ENCODE data around the gene SEMA5A. TPM values are rescaled to one million over a fixed set of nuclear protein-coding genes. Genes with fewer than 3 reads are reported as not detected.
A peak's percentile ranks its signal among the peaks of the same experiment; 100 is the strongest.

The SEMA5A gene
- polyA plus RNA-seq, 5 donors, result 14.2 to 25.1 (median 18.4) TPM

DNA sequence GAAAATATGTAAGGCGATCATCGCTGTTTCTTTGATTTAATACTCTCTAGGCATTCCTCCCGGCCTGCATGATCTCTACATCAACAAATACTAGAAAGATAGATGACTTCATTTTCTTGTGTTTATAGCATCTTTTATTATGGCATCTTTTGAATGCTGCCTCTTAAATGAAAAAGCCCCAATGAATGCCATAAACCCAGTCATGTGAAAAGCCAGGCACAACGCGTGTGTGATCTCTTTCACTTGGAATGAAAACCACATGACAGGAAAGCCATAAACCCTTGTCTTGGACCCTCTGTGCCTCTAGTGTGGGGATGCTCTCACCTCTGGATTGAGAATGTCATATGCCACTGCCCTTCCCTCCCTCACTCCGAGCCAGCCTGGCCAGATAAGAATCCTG lies 476.2 kb downstream of the SEMA5A start:
- no peak for DNase-seq

DNA sequence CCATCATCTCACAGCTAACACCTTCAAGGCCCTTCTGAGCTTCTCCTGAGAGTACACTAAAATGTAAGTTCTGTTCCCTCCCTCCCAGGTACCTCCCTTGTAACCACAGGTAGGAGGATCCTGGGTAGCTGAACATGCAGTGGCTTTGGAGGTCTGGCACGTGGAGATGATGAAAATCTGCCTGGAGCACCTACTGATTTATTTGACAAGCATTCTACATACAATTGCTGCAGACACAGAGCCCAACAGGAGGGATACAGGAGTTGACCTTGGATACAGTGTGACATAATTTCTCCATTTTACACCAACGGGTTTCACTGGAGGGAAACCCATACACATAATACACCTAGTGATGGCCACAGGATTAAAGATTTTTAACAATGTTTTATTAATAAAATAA lies 478.7 kb downstream of the SEMA5A start:
- DNase-seq, result no peak

DNA sequence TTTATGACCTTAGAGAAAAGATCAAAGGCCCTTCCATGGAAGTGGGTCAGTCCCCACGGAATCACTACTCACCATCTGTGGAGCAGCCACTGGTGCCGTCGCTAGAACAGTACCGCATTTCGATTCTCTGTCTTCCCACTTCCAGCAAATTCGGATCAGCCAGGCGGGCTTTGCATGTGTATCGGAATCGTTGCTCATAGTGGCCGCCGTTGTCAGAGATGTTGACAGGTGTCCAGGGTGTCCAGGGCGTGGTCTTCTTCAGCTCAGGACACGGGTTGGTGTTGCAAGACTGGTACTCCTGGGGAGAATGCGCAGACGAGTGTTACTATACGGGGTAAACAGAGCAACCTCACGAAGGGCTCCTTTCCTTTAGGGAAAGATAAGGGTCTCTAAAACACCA lies 479.5 kb downstream of the SEMA5A start:
- DNase-seq, result no peak

DNA sequence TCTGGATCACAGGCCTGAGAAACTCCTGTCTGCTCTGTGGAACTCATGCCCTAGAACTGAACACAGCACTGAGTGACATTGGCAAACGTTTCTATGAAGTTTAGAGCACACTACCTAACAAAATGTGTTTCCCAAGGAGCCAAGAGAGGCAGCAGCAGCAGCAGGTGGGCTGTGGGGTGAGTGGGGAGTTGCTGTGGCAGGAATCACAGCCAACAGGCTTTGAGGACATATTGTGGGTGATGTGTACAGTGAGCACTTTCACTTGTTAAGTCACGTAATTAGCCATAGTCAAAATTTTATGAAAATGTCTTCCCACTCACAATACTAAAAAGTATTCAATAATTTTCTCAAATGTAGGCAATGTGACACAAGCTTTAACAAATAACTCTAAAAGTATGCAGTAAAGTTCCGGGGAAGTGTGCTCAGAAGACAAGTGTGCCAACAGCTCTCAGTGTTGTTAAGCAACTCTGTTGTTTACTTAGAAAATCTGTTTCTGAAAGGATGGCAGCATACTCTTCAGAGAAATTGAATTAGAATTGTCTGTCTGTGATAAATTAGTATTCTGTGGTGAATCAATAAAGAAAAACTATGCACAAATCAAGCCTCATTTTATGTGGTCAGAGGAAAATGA lies 482.1 kb downstream of the SEMA5A start:
- DNase-seq, result no peak

DNA sequence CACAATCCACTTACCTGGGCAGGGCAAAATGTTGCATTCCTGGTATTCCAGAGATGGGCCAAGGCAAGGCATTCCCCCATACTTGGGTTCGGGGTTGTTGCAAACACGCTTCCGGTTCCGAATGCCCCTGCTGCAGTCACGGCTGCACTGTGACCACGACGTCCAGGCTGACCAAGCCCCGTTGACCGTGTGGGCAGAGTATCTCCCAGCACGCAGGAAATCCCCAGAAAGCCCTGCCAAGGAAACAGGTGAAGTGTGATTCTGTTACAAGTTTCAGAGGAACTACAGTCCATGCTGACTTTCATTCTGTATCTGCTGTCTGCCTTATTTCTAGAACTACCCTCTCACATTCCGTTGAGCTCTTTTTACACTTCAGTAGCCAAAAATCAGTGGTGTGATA lies 483.0 kb downstream of the SEMA5A start:
- no peak for DNase-seq

DNA sequence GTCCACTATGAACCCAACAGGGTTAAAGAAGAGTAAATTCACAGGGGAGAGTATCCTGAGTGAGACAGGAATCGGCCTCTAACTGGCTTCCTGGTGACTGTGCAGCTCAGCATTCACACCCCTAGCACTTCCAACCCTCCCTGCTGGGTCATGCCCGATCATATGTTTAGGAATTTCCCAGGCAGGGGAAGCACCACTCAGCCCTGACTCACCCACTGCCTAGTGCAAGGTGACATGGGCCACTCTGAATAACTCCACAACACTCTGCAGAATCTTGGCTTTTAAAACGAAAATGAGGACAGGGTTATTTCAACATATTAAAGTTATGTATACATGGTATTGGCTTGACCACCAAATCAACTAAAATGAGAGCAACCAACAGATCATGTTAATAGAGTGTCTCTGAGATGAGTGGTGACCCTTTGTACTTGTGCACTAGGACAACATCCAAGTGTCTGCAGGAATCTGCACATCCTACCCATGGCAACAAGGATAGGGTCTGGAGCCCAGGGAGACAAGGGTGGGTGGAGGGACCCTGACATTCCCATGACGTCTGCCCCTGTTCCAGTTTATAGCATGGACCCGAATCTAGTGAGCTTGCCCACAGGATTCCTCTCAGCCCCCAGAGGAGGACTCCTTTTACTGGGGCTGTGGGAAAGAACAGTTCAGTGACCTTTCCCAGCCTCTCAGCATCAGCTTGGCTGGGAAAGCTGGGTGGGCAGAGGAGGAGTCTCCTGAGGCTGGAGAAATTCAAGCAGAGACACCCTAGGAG lies 485.8 kb downstream of the SEMA5A start:
- peak; percentile 86 for DNase-seq

DNA sequence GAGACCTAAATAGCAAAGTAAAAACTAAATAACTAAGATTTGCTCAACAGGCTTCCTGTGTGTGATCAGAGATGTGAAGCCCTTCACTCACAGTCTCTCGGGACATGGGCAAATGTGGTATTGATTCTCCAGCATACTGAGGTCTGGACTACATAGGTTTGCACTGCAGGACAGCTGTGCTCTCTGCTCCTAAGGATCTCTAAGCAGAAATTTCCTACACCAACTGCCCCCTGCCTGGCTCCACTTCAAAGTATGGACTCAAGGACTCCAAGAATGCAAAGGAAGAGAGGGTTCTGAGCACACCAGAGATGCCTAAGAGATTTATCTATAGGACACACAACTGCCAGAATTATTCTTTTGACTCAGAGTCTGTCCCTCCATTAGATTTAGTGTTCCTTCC lies 487.2 kb downstream of the SEMA5A start:
- no peak for DNase-seq

DNA sequence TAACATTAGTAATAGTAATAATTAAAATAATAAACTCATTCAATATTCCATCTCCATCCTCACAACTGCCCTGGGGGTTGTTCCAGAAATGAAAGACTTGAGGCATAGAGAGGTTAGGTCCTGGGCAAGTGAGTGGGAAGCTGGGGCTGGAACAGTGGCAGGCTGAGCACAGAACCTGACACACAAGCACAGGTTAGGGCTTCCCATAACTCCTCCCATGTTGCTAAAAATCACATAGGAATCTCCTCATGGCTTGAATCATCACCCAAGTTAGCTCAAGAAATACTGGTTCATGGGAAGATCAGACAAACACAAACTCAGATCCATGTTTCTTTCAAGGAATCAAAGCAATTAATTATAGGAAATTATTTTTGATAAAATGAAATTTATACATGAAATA lies 487.7 kb downstream of the SEMA5A start:
- no peak for DNase-seq

DNA sequence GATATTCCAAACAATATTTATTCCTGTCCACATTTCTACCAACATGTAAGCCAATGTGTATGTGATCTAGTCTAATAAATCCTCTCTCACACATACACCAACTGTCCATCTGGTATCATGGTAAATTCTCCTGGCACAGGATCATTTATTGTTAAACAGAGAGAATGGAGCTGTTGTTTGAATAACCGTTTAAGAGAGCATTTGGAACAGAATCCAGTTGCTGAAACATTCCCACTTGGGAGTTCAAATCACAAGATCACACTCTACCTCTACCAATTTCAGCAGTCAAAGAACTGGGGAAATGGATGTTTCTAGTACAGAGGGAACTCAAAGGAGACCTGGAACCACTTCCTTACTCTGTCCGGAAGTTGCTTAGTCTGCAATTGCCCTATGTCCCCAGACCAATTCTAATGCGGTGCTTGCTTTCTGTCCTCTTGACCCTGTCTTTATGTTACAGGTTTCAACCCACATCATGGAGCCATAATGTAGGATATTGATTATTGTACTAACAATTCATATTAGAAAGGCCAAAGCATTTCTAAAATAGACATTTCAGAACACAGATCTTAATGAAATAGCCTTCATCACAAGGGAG lies 488.4 kb downstream of the SEMA5A start:
- DNase-seq, result no peak

DNA sequence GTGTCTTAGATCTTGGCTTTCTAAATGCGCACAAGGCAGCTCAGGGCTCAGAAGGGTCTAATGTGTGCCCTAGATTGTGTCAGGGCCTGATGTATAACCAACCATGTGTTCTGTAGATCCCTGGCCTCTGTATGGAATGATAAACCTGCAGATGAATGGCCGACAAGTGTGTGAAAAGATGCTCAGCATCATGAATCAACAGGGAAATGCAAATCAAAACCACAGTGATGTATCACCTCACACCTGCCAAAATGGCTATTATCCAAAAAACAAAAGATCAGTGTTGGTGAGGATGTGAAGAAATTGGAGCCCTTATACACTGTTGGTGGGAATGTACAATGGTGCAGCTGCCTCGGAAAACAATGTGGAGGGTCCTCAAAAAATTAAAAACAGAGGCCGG lies 489.8 kb downstream of the SEMA5A start:
- DNase-seq, result no peak

DNA sequence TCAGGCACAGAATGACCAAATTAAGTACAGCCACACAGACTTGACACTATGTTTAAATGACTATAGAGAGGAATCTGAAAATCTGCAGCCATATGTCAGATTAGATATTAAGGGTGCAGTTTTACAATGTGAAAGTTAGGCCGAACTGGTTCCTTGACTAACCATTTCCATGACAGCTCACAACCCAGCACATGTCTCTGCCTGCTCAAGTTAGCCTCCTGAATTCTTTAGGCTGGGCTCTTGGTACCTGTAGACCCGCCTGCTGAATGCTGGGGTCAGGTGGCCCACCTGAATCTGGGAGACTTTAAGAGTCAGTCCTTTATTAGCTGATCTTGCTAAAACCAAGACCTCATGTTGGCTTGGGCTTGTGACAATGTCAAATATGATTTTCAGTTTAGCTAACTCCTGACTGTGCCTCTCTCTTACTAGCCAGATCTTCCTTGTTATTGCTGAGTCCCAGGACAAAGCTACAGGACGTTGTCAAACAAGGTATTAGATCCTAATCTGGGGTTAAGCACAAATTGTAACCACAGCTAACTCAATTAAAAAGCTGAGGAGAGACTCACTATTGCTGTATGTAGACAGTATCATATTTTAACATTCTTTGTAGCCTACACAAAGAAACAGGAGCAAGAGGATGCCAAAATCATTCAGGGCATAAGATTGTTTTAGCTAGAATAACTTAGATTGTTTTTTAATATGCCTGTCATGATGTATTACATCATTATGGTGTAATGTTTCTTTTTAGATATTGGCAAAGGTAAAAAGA lies 490.9 kb downstream of the SEMA5A start:
- DNase-seq, result no peak

DNA sequence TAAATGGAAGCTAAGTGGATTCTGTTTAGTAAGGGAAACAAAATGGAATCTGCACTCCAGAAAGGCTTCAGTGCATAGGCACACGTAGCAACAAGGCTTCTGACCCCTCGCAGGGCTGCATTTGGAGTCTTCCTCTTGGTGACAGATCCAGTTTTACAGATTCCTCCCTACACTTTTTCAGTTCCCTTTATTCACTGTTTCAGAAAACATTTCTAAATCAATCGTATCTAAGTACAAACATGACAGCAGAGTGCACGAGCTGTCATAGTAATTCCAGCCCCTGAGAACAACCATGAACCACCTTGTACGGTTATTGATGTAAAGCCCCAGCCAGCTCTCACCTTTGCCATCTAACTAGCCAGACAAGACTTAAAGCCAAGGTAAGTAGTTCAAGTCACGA lies 491.6 kb downstream of the SEMA5A start:
- DNase-seq, result no peak

DNA sequence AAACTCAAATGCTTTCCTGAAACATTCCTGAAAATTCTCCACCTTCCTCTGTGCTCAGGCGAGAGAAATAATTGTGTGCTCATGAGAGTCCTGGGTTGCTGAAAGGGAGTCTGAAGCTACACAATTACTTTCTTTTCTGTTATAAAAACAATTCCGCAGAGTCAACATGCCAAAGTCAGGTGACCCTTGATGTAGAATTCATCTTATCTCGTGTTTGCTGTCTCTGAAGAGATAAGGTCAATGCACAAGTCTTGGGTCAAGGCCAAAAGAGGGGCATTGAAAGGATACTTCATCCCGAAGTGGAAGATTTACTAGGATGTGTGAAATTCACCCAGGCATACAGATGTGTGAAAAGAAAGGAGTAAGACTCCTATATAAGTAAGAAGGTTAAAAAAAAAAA lies 493.5 kb downstream of the SEMA5A start:
- no peak for DNase-seq

DNA sequence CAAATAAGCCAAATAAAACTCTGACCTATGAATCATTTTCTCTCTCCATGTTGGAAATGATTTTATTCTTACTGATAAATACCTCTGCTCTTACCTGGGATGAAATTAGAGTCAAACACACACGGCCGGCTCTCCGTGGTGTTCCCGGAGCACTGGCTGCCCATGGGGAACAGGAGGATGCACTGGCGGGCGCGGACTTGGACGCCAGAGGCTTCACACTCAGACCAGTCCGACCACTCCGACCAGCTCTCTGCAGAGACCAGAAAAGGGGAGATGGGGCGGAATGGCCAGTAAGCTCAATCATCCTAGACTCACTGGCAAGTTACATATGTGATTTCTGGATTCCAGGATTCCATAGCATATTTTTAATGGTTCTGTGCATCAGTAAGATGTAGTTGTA lies 494.1 kb downstream of the SEMA5A start:
- DNase-seq, result no peak

DNA sequence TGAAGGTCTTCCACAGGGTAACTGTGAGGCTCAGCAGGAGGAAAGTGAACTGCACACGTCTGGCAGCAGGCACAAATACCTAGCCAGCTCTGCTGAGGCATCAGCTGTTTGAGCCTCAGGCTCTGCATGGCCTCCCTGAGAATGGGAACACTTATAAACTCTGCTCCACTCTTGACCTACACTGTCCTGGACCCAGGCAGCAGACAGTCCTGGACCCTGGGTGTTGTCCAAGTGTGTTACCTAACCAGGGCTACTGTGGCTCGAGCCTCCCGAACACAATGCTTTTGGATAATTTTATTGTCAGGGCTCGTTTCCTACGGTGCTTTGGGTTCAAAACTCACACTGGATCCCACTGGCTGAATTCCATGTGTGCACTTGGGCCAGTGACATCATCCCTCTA lies 497.9 kb downstream of the SEMA5A start:
- no peak for DNase-seq

DNA sequence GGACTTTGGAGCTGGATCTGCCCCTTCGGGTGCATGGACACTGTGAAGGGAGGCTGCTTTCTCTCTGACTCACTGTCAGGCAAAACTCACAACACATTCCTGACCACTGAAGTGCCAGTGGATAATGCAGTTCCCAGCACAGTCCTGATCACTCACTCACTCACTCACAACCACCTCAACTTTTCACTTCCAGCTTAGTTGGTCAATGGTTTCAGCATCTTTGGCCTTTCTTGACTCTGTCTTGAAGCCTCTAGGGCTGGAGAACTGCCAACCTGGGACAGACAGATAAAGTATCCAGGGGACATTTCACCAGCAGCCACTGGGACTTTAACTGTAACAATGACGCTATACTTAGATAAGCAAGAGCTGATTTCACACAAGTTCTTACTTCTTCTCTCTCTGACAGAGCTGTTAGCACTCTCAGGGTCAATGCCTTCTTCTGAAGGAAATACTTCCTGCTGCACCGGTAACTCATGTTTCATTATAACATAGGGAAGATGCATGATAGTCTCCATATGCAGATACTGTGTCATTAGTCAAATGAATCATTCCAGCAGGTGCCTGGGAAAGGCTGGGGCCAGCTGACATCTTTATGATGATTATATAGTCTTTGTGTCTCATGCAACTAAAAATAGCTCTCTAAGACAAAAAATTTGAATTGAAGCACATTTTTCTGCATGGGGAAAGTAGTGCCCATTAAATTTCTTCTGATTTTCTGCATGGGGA lies 499.0 kb downstream of the SEMA5A start:
- no peak for DNase-seq

DNA sequence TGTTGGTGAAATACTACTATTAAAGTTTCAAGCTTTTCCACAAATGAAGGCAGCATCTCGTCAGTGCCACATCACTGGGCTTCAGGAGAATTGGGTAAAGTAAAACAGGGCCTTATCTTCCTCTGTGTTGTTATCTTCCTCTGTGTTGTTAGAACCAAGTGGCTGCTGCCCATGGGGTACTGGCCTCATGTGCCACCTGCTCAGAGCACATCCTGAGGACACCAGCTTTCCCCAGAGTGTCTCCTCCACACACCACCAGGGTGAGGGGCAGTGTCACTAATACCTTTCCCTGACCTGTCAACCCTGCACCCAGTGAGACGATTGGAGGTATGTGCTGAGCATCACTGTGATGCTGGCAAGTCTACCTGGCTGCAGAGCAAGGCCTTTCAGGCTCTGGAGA lies 499.9 kb downstream of the SEMA5A start:
- no peak for DNase-seq

DNA sequence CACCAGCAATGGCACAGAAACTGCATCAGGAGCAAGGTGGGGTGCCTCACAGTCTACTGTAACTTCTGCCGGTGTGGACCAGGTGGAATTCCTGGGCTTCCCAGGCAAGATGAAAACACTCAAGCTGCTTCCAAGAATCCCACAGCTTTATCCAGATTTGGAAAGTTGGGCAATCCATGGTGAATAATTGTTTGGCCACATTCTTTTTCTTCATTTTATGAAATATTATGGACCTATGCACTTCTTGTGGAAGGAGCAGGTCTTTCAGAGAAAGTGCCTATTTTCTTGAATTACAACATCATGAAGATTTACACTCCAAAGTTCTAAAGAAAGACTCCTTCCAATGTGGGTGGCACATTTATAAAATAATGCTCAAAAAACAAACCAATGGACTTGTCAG lies 503.6 kb downstream of the SEMA5A start:
- no peak for DNase-seq

DNA sequence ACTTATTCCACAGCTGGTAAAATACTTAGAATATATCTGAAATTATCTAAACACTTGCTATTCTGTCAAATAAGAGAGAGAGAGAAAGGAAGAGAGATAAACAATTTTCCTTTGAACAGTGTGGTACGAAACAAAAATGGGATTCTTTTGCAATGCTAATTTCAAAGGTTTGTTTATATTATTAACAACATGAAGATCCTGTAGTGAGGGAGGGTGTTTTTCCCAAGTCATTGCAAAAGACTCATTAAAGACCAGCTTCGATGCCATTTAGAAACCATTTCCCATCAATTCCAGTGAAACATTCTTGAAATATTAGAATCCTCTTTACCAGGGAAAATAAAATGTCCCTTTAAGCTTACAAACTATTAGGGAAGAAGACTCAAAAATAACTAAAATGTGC lies 505.4 kb downstream of the SEMA5A start:
- no peak for DNase-seq

DNA sequence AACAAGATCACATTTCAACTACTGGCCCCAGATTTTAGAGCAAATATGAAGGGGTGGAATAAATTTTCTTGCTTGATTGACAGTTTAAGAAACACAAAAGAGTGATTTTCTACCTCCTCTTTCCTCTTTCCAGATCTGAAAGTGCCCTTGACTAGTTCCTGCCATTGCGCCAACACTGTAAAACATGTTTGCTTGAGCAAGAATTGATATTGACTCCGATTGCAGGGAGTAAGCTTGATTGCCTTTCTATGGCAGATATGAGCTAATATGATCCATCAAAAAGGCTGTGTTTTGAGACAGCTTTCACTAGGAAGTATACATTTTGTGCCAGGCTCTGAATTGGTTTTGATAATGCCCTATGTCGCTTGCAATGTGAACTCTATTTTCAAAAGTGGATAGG lies 508.8 kb downstream of the SEMA5A start:
- no peak for DNase-seq

DNA sequence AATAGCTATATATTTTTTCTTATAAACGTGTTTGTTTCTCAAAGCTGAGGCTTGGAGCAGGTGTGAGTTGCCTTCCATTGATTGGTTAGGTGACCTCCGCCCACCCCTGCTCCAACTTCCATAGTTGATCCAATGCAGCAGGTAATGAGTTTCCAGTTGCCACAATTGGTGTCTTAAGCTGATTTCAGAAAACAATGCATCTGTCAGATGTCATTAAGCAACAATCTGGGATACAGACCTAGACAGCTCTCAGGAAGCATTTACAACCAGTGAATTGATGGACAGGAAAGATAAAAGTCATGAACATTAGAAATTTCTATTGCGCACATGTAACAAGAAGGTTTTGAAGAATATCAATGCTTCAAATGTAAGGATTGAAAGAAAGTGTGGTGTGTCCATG lies 510.5 kb downstream of the SEMA5A start:
- no peak for DNase-seq

DNA sequence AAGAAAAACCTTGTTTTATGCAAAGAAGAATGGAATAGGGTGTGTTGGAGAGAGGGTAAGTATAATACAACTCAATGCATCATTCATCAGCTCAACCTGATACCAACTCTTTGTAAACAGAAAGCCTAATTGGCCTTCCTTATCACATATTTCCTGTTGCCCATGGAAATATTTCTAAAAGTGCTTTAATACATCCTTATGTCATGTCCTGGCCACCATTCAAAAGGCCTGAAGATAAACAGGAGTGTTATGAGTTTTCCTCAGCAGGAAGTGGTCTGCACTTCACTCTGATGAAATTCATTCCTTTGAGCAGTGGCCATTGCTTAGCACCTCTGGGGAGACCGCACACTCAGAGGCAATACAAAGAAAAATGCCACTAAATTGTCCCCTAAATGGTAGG lies 511.2 kb downstream of the SEMA5A start:
- DNase-seq, result peak; percentile 16 to 26
